ENCODE data around the gene BRI3BP. TPM values are rescaled to one million over a fixed set of nuclear protein-coding genes. Genes with fewer than 3 reads are reported as not detected.
"Not testable (repeated sequence)": the region's sequence is repeated elsewhere in the genome, so short reads cannot be mapped to it uniquely, and the experiment has no call there.

Gene BRI3BP
- total RNA-seq, 1 experiment from 2014 or later, result 19.4 TPM

DNA sequence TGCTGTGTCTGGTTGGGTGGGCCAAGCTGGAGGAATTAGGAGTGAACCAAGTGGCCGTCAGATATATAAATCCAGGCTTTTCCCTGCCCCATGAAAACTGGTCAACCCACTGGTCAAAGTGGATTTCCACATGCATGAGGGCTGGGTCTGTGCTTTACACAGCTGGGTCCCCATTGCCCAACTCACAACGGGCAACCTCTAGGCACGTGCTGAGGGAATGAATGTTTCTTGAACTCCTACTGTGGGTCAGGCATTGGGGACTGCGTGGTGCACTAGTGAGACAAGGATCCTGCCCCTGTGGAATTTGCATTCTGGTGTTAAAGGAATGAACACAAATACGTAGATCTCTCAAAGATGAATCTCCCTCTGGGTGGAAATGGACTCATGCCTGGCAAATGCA lies 64.3 kb downstream of the BRI3BP start:
- ChIA-PET CTCF (no interaction called here), POLR2A (ENCODE audit: unreplicated experiment) (no interaction called here)
- Histone ChIP-seq H4K20me1 (ENCODE audit: insufficient read depth) (no peaks in the 10 kb centered on the region), H3K27me3 (ENCODE audit: insufficient read depth, low read depth) (no peaks in the 10 kb centered on the region), H3K9me2 (ENCODE audit: insufficient read depth) (no peaks in the 10 kb centered on the region), H2AFZ (no peak overlapping the region), H3F3A (ENCODE audit: insufficient read depth, low read depth) (no peaks in the 10 kb centered on the region), H3K4me1 (replicated peaks; ENCODE audit: insufficient read depth) (no peaks in the 10 kb centered on the region), H3K27ac (no peak overlapping the region), H3K4me3 (no peak overlapping the region), H3K79me2 (ENCODE audit: low read depth) (no peaks in the 10 kb centered on the region), H3K36me3 (ENCODE audit: low read depth) (no peaks in the 10 kb centered on the region), H3K4me2 (no peak overlapping the region), H3K9me3 (ENCODE audit: insufficient read depth, low read depth) (no peaks in the 10 kb centered on the region)
- BruUV-seq (replicated peaks), result no TSS peak
- no peak for TF ChIP-seq EZH2 (IDR thresholded peaks at IDR 0.05; ENCODE audit: low read depth)
- TF ChIP-seq, protein P1, sequence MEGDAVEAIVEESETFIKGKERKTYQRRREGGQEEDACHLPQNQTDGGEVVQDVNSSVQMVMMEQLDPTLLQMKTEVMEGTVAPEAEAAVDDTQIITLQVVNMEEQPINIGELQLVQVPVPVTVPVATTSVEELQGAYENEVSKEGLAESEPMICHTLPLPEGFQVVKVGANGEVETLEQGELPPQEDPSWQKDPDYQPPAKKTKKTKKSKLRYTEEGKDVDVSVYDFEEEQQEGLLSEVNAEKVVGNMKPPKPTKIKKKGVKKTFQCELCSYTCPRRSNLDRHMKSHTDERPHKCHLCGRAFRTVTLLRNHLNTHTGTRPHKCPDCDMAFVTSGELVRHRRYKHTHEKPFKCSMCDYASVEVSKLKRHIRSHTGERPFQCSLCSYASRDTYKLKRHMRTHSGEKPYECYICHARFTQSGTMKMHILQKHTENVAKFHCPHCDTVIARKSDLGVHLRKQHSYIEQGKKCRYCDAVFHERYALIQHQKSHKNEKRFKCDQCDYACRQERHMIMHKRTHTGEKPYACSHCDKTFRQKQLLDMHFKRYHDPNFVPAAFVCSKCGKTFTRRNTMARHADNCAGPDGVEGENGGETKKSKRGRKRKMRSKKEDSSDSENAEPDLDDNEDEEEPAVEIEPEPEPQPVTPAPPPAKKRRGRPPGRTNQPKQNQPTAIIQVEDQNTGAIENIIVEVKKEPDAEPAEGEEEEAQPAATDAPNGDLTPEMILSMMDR (conservative IDR thresholded peaks at IDR 0.05), result no peak
- intact Hi-C loops (cut with micrococcal nuclease; ENCODE audit: unreplicated experiment), result no loop called here
- no peak for DNase-seq

DNA sequence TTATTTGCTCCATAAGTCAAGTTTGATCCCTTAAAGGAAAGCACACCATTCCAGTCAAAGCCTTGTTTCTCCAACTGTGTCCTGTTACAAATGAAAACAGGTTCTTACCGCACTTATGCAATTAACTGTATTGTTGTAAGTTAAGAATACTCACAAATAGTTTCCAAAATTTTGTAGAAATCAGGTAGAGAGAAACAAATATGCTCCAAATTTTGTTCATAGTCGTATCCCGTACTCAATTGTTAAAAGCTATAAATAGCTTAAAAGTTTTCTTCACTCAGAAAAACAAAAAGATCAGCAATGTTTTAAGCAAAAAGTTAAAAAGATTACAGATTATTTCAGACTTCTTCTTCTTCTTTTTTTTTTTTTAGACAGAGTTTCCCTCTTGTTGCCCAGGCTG lies 67.8 kb downstream of the BRI3BP start:
- CTCF ChIA-PET, result no interaction called here
- Histone ChIP-seq H3K4me2 (no peak overlapping the region), H3K36me3 (ENCODE audit: low read depth) (no peaks in the 10 kb centered on the region), H3K79me2 (ENCODE audit: low read depth) (peaks cover 8% of the 10 kb centered on the region), H3K4me1 (replicated peaks; ENCODE audit: insufficient read depth) (peaks cover 9% of the 10 kb centered on the region; the same call in 1 of the 2 replicates), H3K27ac (no peak overlapping the region), H3K27me3 (ENCODE audit: insufficient read depth, low read depth) (no peaks in the 10 kb centered on the region), H3F3A (ENCODE audit: insufficient read depth, low read depth) (no peaks in the 10 kb centered on the region), H3K4me3 (no peak overlapping the region), H3K9me2 (ENCODE audit: insufficient read depth) (no peaks in the 10 kb centered on the region), H2AFZ (no peak overlapping the region), H4K20me1 (ENCODE audit: insufficient read depth) (no peaks in the 10 kb centered on the region), H3K9me3 (ENCODE audit: insufficient read depth, low read depth) (no peaks in the 10 kb centered on the region)
- intact Hi-C loops (cut with micrococcal nuclease; ENCODE audit: unreplicated experiment), result loop anchor here (10.0 kb wide), 1 partner anchor 66 kb away; the partner anchor contains the start of gene BRI3BP
- POLR2A ChIA-PET (ENCODE audit: unreplicated experiment), result no interaction called here
- DNase-seq, result no peak
- TF ChIP-seq, protein P1 (conservative IDR thresholded peaks at IDR 0.05), result no peak
- no peak for TF ChIP-seq EZH2 (IDR thresholded peaks at IDR 0.05; ENCODE audit: low read depth)
- BruUV-seq (replicated peaks), result no TSS peak

DNA sequence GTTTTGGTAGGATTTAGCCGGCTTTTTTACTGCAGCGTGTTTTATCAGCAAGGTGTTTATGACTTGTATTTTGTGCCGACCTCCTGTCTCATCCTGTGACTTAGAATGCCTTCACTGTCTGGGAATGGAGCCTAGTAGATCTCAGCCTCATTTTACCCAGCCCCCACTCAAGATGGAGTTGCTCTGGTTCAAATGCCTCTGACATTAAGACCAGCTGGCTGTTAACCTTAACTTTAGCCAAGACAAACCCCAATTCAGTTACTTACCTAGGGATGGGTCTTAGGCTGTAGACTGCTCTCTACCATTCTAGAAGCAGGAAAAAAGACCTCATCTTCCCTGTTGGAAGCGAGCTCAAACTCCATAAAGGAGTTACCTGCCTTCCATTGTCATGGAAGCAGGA lies 70.1 kb downstream of the BRI3BP start:
- H3K36me3 ChIP-seq (ENCODE audit: low read depth); H3K4me2 ChIP-seq; BruUV-seq (replicated peaks); H3K27ac ChIP-seq; DNase-seq; H4K20me1 ChIP-seq (ENCODE audit: insufficient read depth); CTCF ChIA-PET; H2AFZ ChIP-seq; H3K4me3 ChIP-seq; H3F3A ChIP-seq (ENCODE audit: insufficient read depth, low read depth); H3K27me3 ChIP-seq (ENCODE audit: insufficient read depth, low read depth); POLR2A ChIA-PET (ENCODE audit: unreplicated experiment); H3K9me2 ChIP-seq (ENCODE audit: insufficient read depth); H3K9me3 ChIP-seq (ENCODE audit: insufficient read depth, low read depth): not testable (repeated sequence)
- H3K79me2 ChIP-seq (ENCODE audit: low read depth), result peaks cover 19% of the 10 kb centered on the region
- intact Hi-C loops (cut with micrococcal nuclease; ENCODE audit: unreplicated experiment), result loop anchor here (10.0 kb wide), 1 partner anchor 69 kb away; the partner anchor contains the start of gene BRI3BP
- H3K4me1 ChIP-seq (replicated peaks; ENCODE audit: insufficient read depth), result peaks cover 16% of the 10 kb centered on the region; the same call in 1 of the 2 replicates

DNA sequence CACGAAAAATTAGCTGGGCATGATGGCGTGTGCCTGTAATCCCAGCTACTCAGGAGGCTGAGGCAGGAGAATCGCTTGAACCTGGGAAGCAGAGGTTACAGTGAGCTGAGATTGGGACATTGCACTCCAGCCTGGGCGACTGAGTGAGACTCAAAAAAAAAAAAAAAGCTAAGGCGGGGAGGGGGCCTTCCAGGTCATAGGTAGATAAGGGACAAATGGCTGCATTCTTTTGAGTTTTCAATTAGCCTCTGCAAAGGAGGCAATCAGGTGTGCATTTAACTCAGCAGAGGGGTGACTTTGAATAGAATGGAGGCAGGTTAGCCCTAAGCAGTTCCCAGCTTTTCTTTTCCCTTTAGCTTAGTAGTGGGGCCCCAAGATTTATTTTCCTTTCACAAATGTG lies 71.0 kb downstream of the BRI3BP start:
- intact Hi-C loops (cut with micrococcal nuclease; ENCODE audit: unreplicated experiment), result loop anchor here (10.0 kb wide), 1 partner anchor 70 kb away; the partner anchor contains the start of gene BRI3BP
- ChIA-PET CTCF (no interaction called here), POLR2A (ENCODE audit: unreplicated experiment) (interaction anchor here (0.6 to 0.7 kb wide), 2 partner anchors 70 to 1708 kb away, joined by 4 read pairs; no protein-coding TSS in a partner anchor)
- peaks cover 19% of the 10 kb centered on the region for H3K79me2 ChIP-seq (ENCODE audit: low read depth)
- H3K27me3 ChIP-seq (ENCODE audit: insufficient read depth, low read depth), result no peaks in the 10 kb centered on the region
- no peaks in the 10 kb centered on the region for H3K36me3 ChIP-seq (ENCODE audit: low read depth)
- H3K4me3 ChIP-seq, result peak overlapping the region; percentile 90
- no peaks in the 10 kb centered on the region for H3K9me3 ChIP-seq (ENCODE audit: insufficient read depth, low read depth)
- no peaks in the 10 kb centered on the region for H4K20me1 ChIP-seq (ENCODE audit: insufficient read depth)
- H3K9me2 ChIP-seq (ENCODE audit: insufficient read depth), result no peaks in the 10 kb centered on the region
- peak overlapping the region; percentile 95 for H3K4me2 ChIP-seq
- H3K27ac ChIP-seq, result no peak overlapping the region
- no peaks in the 10 kb centered on the region for H3F3A ChIP-seq (ENCODE audit: insufficient read depth, low read depth)
- H3K4me1 ChIP-seq (replicated peaks; ENCODE audit: insufficient read depth), result peaks cover 16% of the 10 kb centered on the region; the same call in 1 of the 2 replicates
- H2AFZ ChIP-seq, result peak overlapping the region; percentile 84; the same call in 1 of the 2 replicates
- TF ChIP-seq EZH2 (IDR thresholded peaks at IDR 0.05; ENCODE audit: low read depth), result no peak
- TF ChIP-seq, protein P1 (conservative IDR thresholded peaks at IDR 0.05), result no peak
- no TSS peak for BruUV-seq (replicated peaks)
- DNase-seq, result no peak
